Smooth muscle cell (in vitro differentiated cells): Measurements from ENCODE around the gene BLOC1S6. TPM values are rescaled to one million over a fixed set of nuclear protein-coding genes. Genes with fewer than 3 reads are reported as not detected.

Source experiments
- DNase-seq: peaks from one replicate; lab custom pipeline; 2025; ENCODE audit not compliant: unreplicated experiment; lab: John Stamatoyannopoulos, UW
- H2AFZ ChIP-seq: fragments of 200-600 bp; sonication (generic); 2 replicates; pipeline ENCODE4 v1.6.0; 2016; ENCODE audit warnings: antibody characterized with exemption, low read depth, mild to moderate bottlenecking
- H3F3A ChIP-seq: fragments of 200-600 bp; sonication (generic); 2 replicates; pipeline ENCODE4 v1.6.0; 2017; ENCODE audit warnings: antibody characterized with exemption, low read depth
- H3K27ac ChIP-seq: fragments of 200-600 bp; sonication (generic); 2 replicates; pipeline ENCODE4 v1.5.1; 2016; ENCODE audit warnings: low read depth, mild to moderate bottlenecking
- H3K27me3 ChIP-seq: fragments of 200-600 bp; sonication (generic); 2 replicates; pipeline ENCODE4 v1.6.1; 2016; ENCODE audit warnings: low read depth, mild to moderate bottlenecking
- H3K36me3 ChIP-seq: fragments of 200-600 bp; sonication (generic); 2 replicates; pipeline ENCODE4 v1.5.1; 2016; ENCODE audit warnings: low read depth
- H3K4me1 ChIP-seq: fragments of 200-600 bp; sonication (generic); 2 replicates; pipeline ENCODE4 v1.5.1; 2016; ENCODE audit warnings: low read depth
- H3K4me2 ChIP-seq: fragments of 200-600 bp; sonication (generic); 2 replicates; pipeline ENCODE4 v1.6.0; 2016; ENCODE audit warnings: mild to moderate bottlenecking
- H3K4me3 ChIP-seq: fragments of 200-600 bp; sonication (generic); 2 replicates; pipeline ENCODE4 v1.5.1; 2016; ENCODE audit warnings: mild to moderate bottlenecking
- H3K79me2 ChIP-seq: fragments of 200-600 bp; sonication (generic); 2 replicates; pipeline ENCODE4 v1.6.0; 2016; ENCODE audit warnings: low read depth, mild to moderate bottlenecking
- H3K9ac ChIP-seq: fragments of 200-600 bp; sonication (generic); 2 replicates; pipeline ENCODE4 v1.6.0; 2016; ENCODE audit warnings: low read depth
- H3K9me3 ChIP-seq: fragments of 200-600 bp; sonication (generic); replicated peaks from 2 replicates; pipeline ENCODE4 v1.5.1; 2016; ENCODE audit warnings: low read depth
- H4K20me1 ChIP-seq: fragments of 200-600 bp; sonication (generic); 2 replicates; pipeline ENCODE4 v1.6.0; 2016; ENCODE audit warnings: low read depth
- WGBS: methylation state at CpG from one replicate; pipeline ENCODE4 v1.1.7; 2016; ENCODE audit warnings: low lambda C conversion rate; 5-methylcytosine and 5-hydroxymethylcytosine counted together
- polyA plus RNA-seq: library from polyadenylated mRNA; unstranded; fragments of >200 nt; fragmentation: Nextera tagmentation; extraction: Ambion mirVana; gene quantifications from 2 replicates; pipeline ENCODE4 v1.2.1, GENCODE V29; 2016
- total RNA-seq: library from RNA; depleted of rRNA; stranded (reverse); fragments of >200 nt; gene quantifications from 2 replicates; pipeline ENCODE4 v1.2.3, GENCODE V29; 2014
- TF ChIP-seq, protein P1 (sequence below): fragments of 200-600 bp; sonication (generic); IDR thresholded peaks from 2 replicates; pipeline ENCODE4 v1.5.1; 2017; ENCODE audit warnings: borderline replicate concordance, mild to moderate bottlenecking, antibody characterized with exemption; ENCODE audit not compliant: insufficient read depth, poor library complexity, severe bottlenecking

The BLOC1S6 gene
- total and polyA plus RNA-seq, 2 experiments from 2014 or later: 34.8 to 50.3 TPM

DNA sequence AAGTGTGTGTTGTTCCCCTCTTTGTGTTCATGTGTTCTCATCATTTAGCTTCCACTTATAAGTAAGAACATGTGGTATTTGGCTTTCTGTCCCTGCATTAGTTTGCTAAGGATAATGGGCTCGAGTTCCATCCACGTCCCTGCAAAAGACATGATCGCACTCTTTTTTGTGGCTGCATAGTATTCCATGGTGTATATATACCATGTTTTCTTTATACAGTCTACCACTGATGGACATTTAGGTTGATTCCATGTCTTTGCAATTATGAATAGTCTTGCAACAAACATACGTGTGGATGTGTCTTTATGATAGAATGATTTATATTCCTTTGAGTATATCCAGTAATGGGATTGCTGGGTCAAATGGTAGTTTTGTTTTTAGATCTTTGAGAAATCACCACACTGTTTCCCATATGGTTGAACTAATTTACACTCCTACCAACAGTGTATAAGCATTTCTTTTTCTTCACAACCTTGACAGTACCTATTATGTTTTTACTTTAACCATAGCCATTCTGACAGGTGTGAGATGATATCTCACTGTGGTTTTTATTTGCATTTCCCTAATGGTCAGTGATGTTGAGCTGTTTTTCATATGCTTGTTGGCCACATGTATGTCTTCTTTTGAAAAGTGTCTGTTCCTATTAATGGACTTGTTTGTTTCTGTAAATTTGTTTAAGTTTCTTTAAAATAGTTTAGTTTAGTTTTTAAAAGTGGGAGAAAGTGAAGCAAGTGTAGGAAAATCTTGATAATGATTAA lies 42.7 kb upstream of the BLOC1S6 start:
- Histone ChIP-seq H3K4me3 (no peak overlapping the region), H3K4me1 (no peaks in the 10 kb centered on the region), H3K36me3 (no peaks in the 10 kb centered on the region), H3K27ac (no peak overlapping the region), H3F3A (no peaks in the 10 kb centered on the region), H3K9me3 (no peaks in the 10 kb centered on the region), H3K9ac (no peak overlapping the region), H3K79me2 (no peaks in the 10 kb centered on the region), H3K27me3 (no peaks in the 10 kb centered on the region), H2AFZ (no peak overlapping the region), H4K20me1 (no peaks in the 10 kb centered on the region), H3K4me2 (no peak overlapping the region)
- DNase-seq: no peak
- TF ChIP-seq, protein P1, sequence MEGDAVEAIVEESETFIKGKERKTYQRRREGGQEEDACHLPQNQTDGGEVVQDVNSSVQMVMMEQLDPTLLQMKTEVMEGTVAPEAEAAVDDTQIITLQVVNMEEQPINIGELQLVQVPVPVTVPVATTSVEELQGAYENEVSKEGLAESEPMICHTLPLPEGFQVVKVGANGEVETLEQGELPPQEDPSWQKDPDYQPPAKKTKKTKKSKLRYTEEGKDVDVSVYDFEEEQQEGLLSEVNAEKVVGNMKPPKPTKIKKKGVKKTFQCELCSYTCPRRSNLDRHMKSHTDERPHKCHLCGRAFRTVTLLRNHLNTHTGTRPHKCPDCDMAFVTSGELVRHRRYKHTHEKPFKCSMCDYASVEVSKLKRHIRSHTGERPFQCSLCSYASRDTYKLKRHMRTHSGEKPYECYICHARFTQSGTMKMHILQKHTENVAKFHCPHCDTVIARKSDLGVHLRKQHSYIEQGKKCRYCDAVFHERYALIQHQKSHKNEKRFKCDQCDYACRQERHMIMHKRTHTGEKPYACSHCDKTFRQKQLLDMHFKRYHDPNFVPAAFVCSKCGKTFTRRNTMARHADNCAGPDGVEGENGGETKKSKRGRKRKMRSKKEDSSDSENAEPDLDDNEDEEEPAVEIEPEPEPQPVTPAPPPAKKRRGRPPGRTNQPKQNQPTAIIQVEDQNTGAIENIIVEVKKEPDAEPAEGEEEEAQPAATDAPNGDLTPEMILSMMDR: no peak
- WGBS: 91% methylated on average over 4 of the region's 4 CpGs

DNA sequence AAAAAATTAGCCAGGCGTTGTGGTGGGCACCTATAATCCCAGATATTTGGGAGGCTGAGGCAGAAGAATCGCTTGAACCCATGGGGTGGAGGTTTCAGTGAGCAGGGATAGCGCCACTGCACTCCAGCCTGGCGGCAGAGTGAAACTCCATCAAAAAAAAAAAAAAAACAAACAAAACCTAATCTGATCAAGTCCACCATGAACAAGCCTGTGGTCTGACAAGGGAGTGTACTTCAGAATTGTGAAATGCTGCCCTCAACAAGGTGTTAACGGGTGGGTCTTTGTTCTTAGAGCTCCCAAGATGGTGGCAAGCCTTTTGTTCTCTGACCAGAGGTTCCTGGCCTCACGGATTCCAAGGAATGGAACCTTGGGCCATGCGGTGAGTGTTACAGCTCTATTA lies 40.4 kb upstream of the BLOC1S6 start:
- no peak overlapping the region for H3K4me2 ChIP-seq
- H3K9ac ChIP-seq: no peak overlapping the region
- no peaks in the 10 kb centered on the region for H3F3A ChIP-seq
- H3K4me1 ChIP-seq: no peaks in the 10 kb centered on the region
- no peak overlapping the region for H3K27ac ChIP-seq
- no peak for DNase-seq
- no peaks in the 10 kb centered on the region for H3K36me3 ChIP-seq
- H3K9me3 ChIP-seq: no peaks in the 10 kb centered on the region
- H3K27me3 ChIP-seq: no peaks in the 10 kb centered on the region
- WGBS: 89% methylated on average over 7 of the region's 7 CpGs
- TF ChIP-seq, protein P1: no peak
- no peak overlapping the region for H3K4me3 ChIP-seq
- no peaks in the 10 kb centered on the region for H4K20me1 ChIP-seq
- H3K79me2 ChIP-seq: no peaks in the 10 kb centered on the region
- no peak overlapping the region for H2AFZ ChIP-seq

DNA sequence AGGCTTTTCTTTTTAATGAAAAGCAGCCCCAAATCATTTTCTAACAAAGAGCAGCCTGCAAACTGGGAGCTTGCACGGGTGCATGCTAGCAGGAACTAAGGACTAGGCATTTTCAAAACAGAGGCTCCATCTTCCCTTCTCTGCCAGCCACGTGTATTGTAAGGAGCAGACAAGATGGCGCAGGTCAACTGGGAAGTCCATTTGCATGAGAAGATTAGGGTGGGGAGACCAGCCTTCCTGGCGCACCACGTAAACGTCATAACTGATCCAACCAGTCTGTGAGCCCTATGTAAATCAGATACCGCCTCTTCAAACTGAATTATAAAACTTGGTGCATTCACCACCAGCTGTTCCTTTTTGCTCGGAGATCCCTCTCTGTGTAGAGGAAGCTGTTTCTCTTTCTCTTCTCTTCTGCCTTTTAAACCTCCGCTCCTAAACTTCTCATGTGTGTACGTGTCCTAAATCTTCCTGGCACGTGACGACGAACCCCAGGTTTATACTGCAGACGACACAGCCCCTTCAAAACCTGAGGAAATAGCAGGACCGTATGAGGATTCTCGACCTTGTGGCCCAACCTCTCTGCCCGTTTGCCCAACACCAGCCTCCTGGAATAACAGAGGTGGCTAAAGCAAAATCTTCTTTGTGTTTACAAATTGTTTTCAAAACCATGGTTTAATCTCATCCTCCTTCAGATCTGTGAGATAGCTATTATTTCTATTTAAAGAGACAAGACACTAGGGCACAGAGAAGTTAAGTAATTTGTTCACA lies 38.2 kb upstream of the BLOC1S6 start:
- no peaks in the 10 kb centered on the region for H3K4me1 ChIP-seq
- H3K27ac ChIP-seq: no peak overlapping the region
- H4K20me1 ChIP-seq: no peaks in the 10 kb centered on the region
- WGBS: 90% methylated on average over 17 of the region's 17 CpGs
- TF ChIP-seq, protein P1: no peak
- DNase-seq: no peak
- H3K9ac ChIP-seq: no peak overlapping the region
- no peak overlapping the region for H2AFZ ChIP-seq
- no peaks in the 10 kb centered on the region for H3K79me2 ChIP-seq
- no peaks in the 10 kb centered on the region for H3K36me3 ChIP-seq
- H3F3A ChIP-seq: no peaks in the 10 kb centered on the region
- H3K4me2 ChIP-seq: no peak overlapping the region
- no peak overlapping the region for H3K4me3 ChIP-seq
- H3K27me3 ChIP-seq: no peaks in the 10 kb centered on the region
- no peaks in the 10 kb centered on the region for H3K9me3 ChIP-seq
